Midbrain (tissue), 1 donor: ENCODE data around the gene TSPAN9.

ENCODE experiments used
- DNase-seq: peaks from one replicate; lab custom pipeline; 2025; lab: John Stamatoyannopoulos, UW

The TSPAN9 gene

GRCh38 chr12:3099146-3099545, 22.0 kb downstream of the TSPAN9 start:
- DNase-seq = no peak

GRCh38 chr12:3101309-3102024, 24.3 kb downstream of the TSPAN9 start:
- no peak for DNase-seq

- DNase-seq = no peak
These were observed 25.7 kb downstream of the TSPAN9 start for GRCh38 chr12:3102771-3103410.

GRCh38 chr12:3103806-3104205, 26.6 kb downstream of the TSPAN9 start:
- DNase-seq = no peak

GRCh38 chr12:3105690-3106479, 28.7 kb downstream of the TSPAN9 start:
- DNase-seq = no peak

- DNase-seq = no peak
These were observed 29.4 kb downstream of the TSPAN9 start for GRCh38 chr12:3106579-3106978.

GRCh38 chr12:3107071-3107583, 29.9 kb downstream of the TSPAN9 start:
- no peak for DNase-seq

GRCh38 chr12:3107954-3108353, 30.8 kb downstream of the TSPAN9 start:
- DNase-seq = no peak

DNA sequence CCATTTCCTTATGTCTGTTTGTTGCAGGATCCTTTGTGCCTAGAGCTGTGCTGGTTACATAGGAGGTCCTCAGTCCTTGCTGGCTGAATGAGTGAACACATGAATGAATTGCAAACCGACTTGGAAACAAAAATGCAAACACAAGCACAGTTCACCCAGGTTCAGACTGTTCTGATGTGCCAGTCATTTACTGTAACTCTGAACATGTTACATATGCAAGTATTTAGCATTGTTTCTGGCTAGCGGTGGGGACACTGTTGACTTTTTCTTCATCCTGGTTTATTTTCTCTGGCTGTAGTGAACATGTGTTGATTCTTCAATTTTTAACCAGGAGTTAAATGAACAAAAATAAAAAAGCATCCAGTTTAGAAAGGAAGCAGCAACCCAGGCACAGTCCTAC, 33.4 kb downstream of the TSPAN9 start:
- DNase-seq = no peak

DNA sequence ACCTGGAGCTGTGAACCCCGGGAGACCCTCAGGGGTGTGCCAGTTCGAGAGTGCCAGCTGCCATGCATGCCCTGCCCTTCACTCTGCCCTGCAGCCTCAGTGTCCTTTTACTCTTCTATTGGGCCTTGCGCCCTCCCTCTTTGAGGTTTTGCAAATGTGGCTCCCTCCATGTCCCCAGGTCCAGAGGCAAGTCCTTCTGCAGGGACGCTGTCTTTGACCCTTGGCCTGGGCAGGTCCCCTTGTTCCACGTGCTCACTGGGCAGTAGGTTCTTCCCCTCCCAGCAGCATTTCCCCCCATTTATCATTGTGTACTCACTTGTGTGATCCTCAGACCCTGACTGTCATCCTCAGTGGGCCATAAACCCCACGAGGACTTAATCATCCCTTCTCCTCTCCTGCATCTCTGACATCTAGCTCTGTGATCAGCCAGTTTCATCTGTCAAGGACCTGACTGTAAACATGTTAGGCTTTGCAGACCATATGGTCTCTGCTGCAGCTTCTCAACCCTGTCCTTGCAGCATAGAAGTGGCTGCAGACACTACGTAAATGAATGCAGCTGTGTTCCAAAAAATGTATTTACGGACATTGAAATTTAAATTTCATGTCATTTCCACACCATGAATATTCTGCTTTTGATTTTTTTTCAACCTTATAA, 36.6 kb downstream of the TSPAN9 start:
- no peak for DNase-seq

DNA sequence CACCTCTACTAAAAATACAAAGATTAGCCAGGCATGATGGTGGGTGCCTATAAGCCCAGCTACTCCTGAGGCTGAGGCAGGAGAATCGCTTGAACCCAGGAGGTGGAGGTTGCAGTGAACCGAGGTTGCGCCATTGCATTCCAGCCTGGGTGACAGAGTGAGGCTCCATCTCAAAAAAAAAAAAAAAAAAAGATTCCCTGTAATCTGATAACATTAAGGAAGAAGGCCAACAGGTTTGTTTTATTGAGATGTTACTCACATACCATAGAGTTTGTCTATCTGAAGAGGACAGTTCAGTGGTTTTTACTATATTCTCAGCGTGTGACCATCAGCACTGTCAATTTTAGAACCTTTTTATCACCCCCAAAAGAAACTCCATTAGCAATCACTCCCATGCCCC, 37.5 kb downstream of the TSPAN9 start:
- no peak for DNase-seq

- no peak for DNase-seq
These were observed 37.9 kb downstream of the TSPAN9 start for GRCh38 chr12:3115078-3115477.

DNA sequence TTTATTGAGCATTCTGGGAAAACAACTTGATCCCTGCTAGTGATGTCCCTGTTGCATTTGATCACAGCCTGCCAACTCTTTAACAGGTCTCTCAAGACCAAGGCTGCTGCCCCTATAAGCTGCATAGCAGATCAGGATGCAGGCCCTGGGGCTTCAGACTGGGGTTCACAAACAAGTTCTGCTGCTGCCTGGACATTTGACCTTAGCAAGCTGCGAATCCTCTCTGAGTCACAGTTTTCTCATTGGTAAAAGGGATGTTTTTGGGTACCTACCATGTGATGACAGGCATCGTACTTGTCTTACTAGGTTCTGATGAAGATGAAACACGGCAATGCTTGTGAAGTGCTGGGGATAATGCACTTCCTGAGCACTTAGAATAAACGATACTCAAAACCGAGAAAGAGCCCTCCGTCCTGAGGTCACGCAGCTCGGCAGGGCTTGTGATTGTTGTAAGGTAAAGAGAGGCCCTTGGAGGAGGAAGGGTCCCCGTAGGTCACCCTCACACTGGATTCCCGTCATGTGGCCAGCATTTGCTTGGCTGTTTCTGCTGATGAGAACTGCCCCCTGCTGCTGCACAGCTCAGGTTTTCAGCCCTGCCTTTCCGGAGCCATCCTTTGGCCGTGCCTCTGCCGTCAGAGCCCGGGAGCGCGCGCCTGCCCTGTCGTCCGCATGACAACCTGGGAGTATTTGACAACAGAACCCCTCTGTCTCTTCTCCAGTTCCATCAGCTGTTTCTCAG, 39.1 kb downstream of the TSPAN9 start:
- DNase-seq = no peak

- no peak for DNase-seq
These were observed 40.0 kb downstream of the TSPAN9 start for GRCh38 chr12:3117144-3117581.

- no peak for DNase-seq
These were observed 40.4 kb downstream of the TSPAN9 start for GRCh38 chr12:3117591-3118015.

DNA sequence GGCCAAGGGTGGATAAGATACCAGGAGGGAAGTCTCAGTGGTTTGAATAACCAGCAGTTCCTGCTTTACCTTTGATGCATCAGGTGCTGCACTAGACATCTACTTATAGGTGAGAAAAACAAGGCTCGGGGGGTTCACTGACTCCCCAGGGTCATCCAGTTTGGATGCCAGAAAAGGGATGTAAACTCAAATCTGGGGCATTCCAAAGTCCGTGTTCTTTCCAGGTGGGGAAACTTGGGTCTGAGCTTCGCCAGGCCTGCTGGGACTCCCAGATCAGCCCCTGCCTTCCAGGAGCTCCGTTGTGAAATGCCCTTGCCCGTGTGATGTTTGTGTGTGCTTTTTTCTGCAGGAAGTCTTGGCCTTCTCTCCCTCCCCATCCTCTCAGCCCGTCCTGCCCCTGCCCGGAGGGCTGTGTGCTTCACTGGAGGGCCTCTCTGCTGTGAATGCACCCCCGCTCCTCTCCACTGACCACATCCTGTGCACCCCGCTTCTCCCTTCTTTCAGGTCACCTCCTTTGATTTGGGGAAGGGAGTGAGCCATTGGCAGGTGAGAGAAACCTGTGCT, 42.1 kb downstream of the TSPAN9 start:
- no peak for DNase-seq

DNA sequence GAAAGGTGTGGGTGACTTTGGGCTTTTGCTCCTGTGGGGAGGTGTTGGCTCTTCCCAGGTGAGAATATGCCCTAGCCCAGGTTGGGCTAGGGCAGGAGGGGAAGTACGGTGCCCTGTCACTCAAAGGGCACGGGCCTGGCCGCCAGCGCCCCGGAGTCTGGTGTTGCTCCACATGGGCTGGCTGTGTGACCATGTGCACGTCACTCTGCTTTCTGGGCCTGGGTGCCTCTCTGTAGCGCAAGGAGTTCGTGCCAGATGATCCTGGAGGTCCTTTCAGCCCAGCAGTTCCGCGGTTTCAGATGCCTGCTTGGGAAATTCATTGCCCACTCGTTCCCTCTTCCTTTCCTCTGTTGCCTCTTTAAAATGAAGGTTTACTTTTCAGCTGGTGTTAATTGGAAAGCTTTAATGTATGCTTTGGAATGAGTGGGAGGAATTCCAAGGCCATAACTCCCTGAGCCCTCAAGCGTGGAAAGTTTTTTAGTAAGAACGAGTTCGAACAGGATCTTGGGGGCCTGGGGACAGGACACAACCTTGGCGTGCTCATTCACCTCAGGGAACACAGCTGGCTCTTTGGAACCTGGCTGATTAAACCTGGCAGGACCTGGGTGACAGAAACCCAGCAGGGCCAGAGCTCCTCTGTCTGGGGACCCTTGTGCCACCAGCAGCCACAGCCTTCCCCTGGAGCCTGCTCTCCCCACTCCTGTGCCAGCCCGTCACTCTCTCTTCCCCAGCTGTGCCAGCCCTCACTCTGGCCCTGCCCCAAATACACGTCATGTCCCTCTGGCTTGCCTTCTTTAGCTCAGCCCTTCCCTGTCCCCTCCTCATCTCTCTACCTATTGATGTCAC, 42.8 kb downstream of the TSPAN9 start:
- DNase-seq = no peak

DNA sequence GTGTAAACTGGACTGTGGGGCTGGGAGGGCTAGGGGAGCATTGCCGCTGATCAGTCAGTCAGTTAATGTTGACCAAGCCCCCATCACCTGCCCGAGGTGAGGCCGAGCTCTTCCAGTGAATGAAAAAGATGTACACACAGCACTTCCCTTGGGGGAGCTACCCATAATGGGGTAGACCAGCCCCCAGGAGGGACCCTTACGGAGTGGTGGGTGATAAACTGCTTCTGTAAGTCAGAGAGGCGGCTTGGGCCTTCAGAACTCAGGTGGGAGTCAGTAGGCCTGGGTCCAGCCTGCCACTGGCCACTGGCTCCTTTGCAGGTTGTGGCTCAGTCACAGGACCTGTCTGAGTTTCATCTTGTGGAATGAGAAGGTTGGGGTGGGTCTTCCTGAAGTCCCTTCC, 43.5 kb downstream of the TSPAN9 start:
- DNase-seq = no peak

GRCh38 chr12:3122841-3123678, 45.9 kb downstream of the TSPAN9 start:
- no peak for DNase-seq
